H9 (cell line): Measurements from ENCODE around the gene AMH. TPM values are rescaled to one million over a fixed set of nuclear protein-coding genes. Genes with fewer than 3 reads are reported as not detected.

ENCODE experiments used
- DNase-seq: peaks from one replicate; pipeline ENCODE4 v3.0.0-alpha.2; 2017
- H2AFZ ChIP-seq: one replicate; pipeline ENCODE4 v1.6.1; 2013; ENCODE audit warnings: mild to moderate bottlenecking, low read length, control low read depth, moderate library complexity
- H2AK5ac ChIP-seq: 2 replicates; pipeline ENCODE4 v1.6.1; 2013; ENCODE audit warnings: low read length, control low read depth, mixed read lengths; ENCODE audit not compliant: insufficient read length
- H2BK120ac ChIP-seq: one replicate; pipeline ENCODE4 v1.6.1; 2013; ENCODE audit warnings: low read depth, mild to moderate bottlenecking, low read length, control low read depth, inconsistent platforms; ENCODE audit not compliant: poor library complexity, severe bottlenecking
- H2BK12ac ChIP-seq: 2 replicates; pipeline ENCODE4 v1.6.1; 2013; ENCODE audit warnings: low read length, control low read depth, mixed read lengths, low read depth; ENCODE audit not compliant: insufficient read length
- H2BK15ac ChIP-seq: 2 replicates; pipeline ENCODE4 v1.6.1; 2013; ENCODE audit warnings: low read depth, low read length, control low read depth
- H2BK20ac ChIP-seq: one replicate; pipeline ENCODE4 v1.6.1; 2013; ENCODE audit warnings: low read depth, mild to moderate bottlenecking, low read length, control low read depth, inconsistent platforms; ENCODE audit not compliant: poor library complexity, severe bottlenecking
- H2BK5ac ChIP-seq: 2 replicates; pipeline ENCODE4 v1.6.1; 2013; ENCODE audit warnings: low read length, control low read depth, mixed read lengths; ENCODE audit not compliant: insufficient read length
- H3K14ac ChIP-seq: 2 replicates; pipeline ENCODE4 v1.6.1; 2013; ENCODE audit warnings: low read length, control low read depth; ENCODE audit not compliant: insufficient read depth
- H3K18ac ChIP-seq: 2 replicates; pipeline ENCODE4 v1.6.1; 2013; ENCODE audit warnings: low read depth, mild to moderate bottlenecking, mixed read lengths, low read length, control low read depth; ENCODE audit not compliant: insufficient read length
- H3K23ac ChIP-seq: 2 replicates; pipeline ENCODE4 v1.6.1; 2013; ENCODE audit warnings: low read length, control low read depth, mixed read lengths, low read depth; ENCODE audit not compliant: insufficient read length
- H3K23me2 ChIP-seq: 2 replicates; pipeline ENCODE4 v1.6.1; 2013; ENCODE audit warnings: low read depth, mild to moderate bottlenecking, mixed read lengths, low read length, control low read depth; ENCODE audit not compliant: insufficient read length, poor library complexity, severe bottlenecking
- H3K27ac ChIP-seq: 2 replicates; pipeline ENCODE4 v1.5.1; 2013; ENCODE audit warnings: low read length, control low read depth, mixed read lengths, low read depth; ENCODE audit not compliant: insufficient read length
- H3K27me3 ChIP-seq: 2 replicates; pipeline ENCODE4 v1.6.1; 2013; ENCODE audit warnings: low read length, control low read depth, inconsistent platforms; ENCODE audit not compliant: insufficient read depth
- H3K4ac ChIP-seq: 2 replicates; pipeline ENCODE4 v1.6.1; 2013; ENCODE audit warnings: low read depth, mild to moderate bottlenecking, control low read depth, inconsistent platforms, low read length, moderate library complexity
- H3K4me1 ChIP-seq: 2 replicates; pipeline ENCODE4 v1.6.1; 2013; ENCODE audit warnings: low read length, control low read depth, inconsistent platforms; ENCODE audit not compliant: insufficient read depth
- H3K4me2 ChIP-seq: 2 replicates; pipeline ENCODE4 v1.6.1; 2013; ENCODE audit warnings: low read length, control low read depth, mixed read lengths; ENCODE audit not compliant: insufficient read length, insufficient read depth
- H3K56ac ChIP-seq: 2 replicates; pipeline ENCODE4 v1.6.1; 2013; ENCODE audit warnings: low read depth, mild to moderate bottlenecking, mixed read lengths, low read length, control low read depth; ENCODE audit not compliant: insufficient read length
- H3K79me1 ChIP-seq: 2 replicates; pipeline ENCODE4 v1.6.1; 2013; ENCODE audit warnings: low read depth, mild to moderate bottlenecking, moderate library complexity, low read length, control low read depth, inconsistent platforms; ENCODE audit not compliant: insufficient read depth, poor library complexity, severe bottlenecking
- H3K79me2 ChIP-seq: 2 replicates; pipeline ENCODE4 v1.6.1; 2013; ENCODE audit warnings: low read length, control low read depth, inconsistent platforms; ENCODE audit not compliant: insufficient read depth
- H3K9ac ChIP-seq: 2 replicates; pipeline ENCODE4 v1.6.1; 2013; ENCODE audit warnings: low read length, control low read depth, mixed read lengths; ENCODE audit not compliant: insufficient read length; ENCODE audit errors: extremely low read depth
- H3K9me3 ChIP-seq: one replicate; pipeline ENCODE4 v1.6.1; 2013; ENCODE audit warnings: low read depth, low read length, inconsistent platforms; ENCODE audit not compliant: control insufficient read depth
- H3T11ph ChIP-seq: one replicate; pipeline ENCODE4 v1.6.1; 2013; ENCODE audit warnings: mild to moderate bottlenecking, low read length, control low read depth, inconsistent platforms
- H4K20me1 ChIP-seq: one replicate; pipeline ENCODE4 v1.6.1; 2013; ENCODE audit not compliant: control insufficient read depth, insufficient read length, insufficient read depth
- H4K5ac ChIP-seq: 2 replicates; pipeline ENCODE4 v1.6.1; 2013; ENCODE audit warnings: low read depth, mild to moderate bottlenecking, mixed read lengths, low read length, control low read depth; ENCODE audit not compliant: insufficient read length
- H4K8ac ChIP-seq: replicated peaks from 2 replicates; pipeline ENCODE4 v1.6.1; 2013; ENCODE audit warnings: low read length, control low read depth, mixed read lengths, low read depth; ENCODE audit not compliant: insufficient read length
- H4K91ac ChIP-seq: 2 replicates; pipeline ENCODE4 v1.6.1; 2013; ENCODE audit warnings: low read depth, mild to moderate bottlenecking, moderate library complexity, mixed read lengths, low read length, control low read depth; ENCODE audit not compliant: insufficient read length
- H3K27ac Mint-ChIP-seq, 3 experiments: 2 replicates in 2 of 3; 3 replicates in 1 of 3; pipeline ENCODE4 v1.8.0; 2020 to 2021; ENCODE audit warnings: mixed read lengths in 3 of 3, mild to moderate bottlenecking in 1 of 3, moderate library complexity in 1 of 3
- H3K27me3 Mint-ChIP-seq: 2 replicates; pipeline ENCODE4 v1.8.0; 2021; ENCODE audit warnings: low read depth, mild to moderate bottlenecking, moderate library complexity, mixed read lengths
- H3K36me3 Mint-ChIP-seq, 3 experiments: 2 replicates in 2 of 3; 3 replicates in 1 of 3; pipeline ENCODE4 v1.8.0; 2020 to 2021; ENCODE audit warnings: low read depth in 3 of 3, mixed read lengths in 3 of 3; ENCODE audit not compliant: insufficient read depth in 1 of 3
- H3K4me1 Mint-ChIP-seq, 2 experiments: 2 replicates each; pipeline ENCODE4 v1.8.0; 2020; ENCODE audit warnings: mixed read lengths in 2 of 2
- H3K4me3 Mint-ChIP-seq, 2 experiments: 2 replicates in 1 of 2; 3 replicates in 1 of 2; pipeline ENCODE4 v1.8.0; 2020 to 2021; ENCODE audit warnings: mild to moderate bottlenecking in 2 of 2, mixed read lengths in 2 of 2, moderate library complexity in 1 of 2
- H3K9me3 Mint-ChIP-seq, 2 experiments: 2 replicates in 1 of 2; 3 replicates in 1 of 2; pipeline ENCODE4 v1.8.0; 2020; ENCODE audit warnings: mild to moderate bottlenecking in 2 of 2, mixed read lengths in 2 of 2, moderate library complexity in 1 of 2
- WGBS: extraction: QIAGEN DNeasy Blood & Tissue Kit; methylation state at CpG from one replicate; pipeline ENCODE4 v1.1.7; 2013; ENCODE audit warnings: missing lambda C conversion rate, low lambda C conversion rate, mixed read lengths; ENCODE audit not compliant: insufficient read length; ENCODE audit errors: extremely low coverage; 5-methylcytosine and 5-hydroxymethylcytosine counted together
- total RNA-seq: library from RNA; stranded (reverse); gene quantifications from 2 replicates; pipeline ENCODE4 v1.2.1, GENCODE V29; 2021
- TF ChIP-seq, protein P1 (sequence below): fragments of 200-600 bp; sonication (generic); conservative IDR thresholded peaks from 3 replicates; pipeline ENCODE4 v1.8.0; 2021; ENCODE audit warnings: antibody characterized with exemption, mild to moderate bottlenecking

AMH gene
- total RNA-seq, 1 experiment from 2014 or later: 70.7 TPM

DNA sequence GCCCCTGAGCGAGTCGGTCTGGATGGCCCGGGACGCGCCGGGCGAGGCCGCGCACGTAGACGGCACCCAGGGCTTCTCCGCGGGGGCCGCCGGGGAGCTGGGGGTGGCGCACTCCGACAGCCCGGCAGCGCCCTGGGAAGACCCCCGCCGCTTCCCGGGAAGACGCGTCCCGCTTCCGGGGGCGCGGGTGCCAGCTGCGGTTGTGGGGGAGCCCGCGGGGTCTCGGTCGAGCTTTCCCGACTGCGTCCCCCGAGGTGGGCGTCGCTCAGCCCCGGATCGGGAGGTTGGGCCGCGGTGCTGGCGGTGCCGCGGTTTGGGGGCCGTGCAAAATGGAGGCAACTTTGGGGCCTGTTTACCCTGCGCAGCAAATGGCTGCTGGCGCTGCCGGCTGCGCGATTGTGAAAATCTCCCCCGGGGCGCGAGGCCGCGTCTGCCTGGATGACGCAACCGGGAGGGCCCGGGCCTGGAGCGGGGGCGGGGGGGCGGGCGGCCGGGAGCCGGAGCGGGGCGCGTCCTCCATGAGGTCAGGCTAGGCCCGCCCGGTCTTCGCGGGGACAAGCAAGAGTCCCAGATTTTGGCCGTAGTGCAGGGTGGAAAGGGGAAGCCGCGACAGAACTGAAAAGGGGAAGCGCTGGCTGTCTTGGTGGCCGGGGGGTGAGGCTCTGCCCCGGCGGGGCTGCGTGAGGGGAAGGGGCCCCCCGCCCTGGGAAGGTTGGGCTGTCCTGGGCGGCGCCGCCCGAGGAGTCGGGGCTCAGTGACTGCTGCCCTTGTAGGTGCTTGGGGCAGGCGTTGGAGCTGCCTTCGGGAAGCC, 21.5 kb downstream of the AMH start:
- Histone ChIP-seq H2BK15ac (no peak overlapping the region), H4K8ac (no peak overlapping the region), H4K91ac (no peak overlapping the region), H3K56ac (no peak overlapping the region), H3K9ac (peak overlapping the region; percentile 99), H3K27me3 (no peaks in the 10 kb centered on the region), H2AK5ac (no peak overlapping the region), H3K4me2 (peak overlapping the region; percentile 61), H4K5ac (no peak overlapping the region), H4K20me1 (peaks cover 2% of the 10 kb centered on the region), H3K23me2 (peaks cover 4% of the 10 kb centered on the region), H2BK20ac (no peak overlapping the region), H2BK5ac (no peak overlapping the region), H3K14ac (peak overlapping the region; percentile 97), H2BK12ac (no peak overlapping the region), H2BK120ac (no peak overlapping the region), H3K79me2 (peaks cover 24% of the 10 kb centered on the region; the same call in 1 of the 2 replicates), H3K27ac (no peak overlapping the region), H3K18ac (peak overlapping the region; percentile 52), H3K79me1 (no peaks in the 10 kb centered on the region), H3K4me1 (0 out of 2 replicates have a peak, but pooled peaks cover 2% of the 10 kb centered on the region), H3K23ac (no peak overlapping the region), H3K9me3 (no peaks in the 10 kb centered on the region), H3T11ph (no peak overlapping the region), H3K4ac (no peak overlapping the region), H2AFZ (no peak overlapping the region)
- no peak for DNase-seq
- Mint-ChIP-seq H3K27ac (peak overlapping the region in 1 of 3 experiments; percentile 83; a peak in 2 of 7 replicates), H3K4me1 (peaks cover 22 to 36% of the 10 kb centered on the region in 2 experiments), H3K27me3 (peaks cover 8% of the 10 kb centered on the region), H3K36me3 (peaks cover 21 to 42% (median 28%) of the 10 kb centered on the region in 3 experiments), H3K4me3 (peak overlapping the region; percentile 91 to 97), H3K9me3 (no peaks in the 10 kb centered on the region; a peak in 3 of 5 replicates)
- WGBS: no CpG with 5 or more reads among the region's 88 CpGs
- TF ChIP-seq, protein P1, sequence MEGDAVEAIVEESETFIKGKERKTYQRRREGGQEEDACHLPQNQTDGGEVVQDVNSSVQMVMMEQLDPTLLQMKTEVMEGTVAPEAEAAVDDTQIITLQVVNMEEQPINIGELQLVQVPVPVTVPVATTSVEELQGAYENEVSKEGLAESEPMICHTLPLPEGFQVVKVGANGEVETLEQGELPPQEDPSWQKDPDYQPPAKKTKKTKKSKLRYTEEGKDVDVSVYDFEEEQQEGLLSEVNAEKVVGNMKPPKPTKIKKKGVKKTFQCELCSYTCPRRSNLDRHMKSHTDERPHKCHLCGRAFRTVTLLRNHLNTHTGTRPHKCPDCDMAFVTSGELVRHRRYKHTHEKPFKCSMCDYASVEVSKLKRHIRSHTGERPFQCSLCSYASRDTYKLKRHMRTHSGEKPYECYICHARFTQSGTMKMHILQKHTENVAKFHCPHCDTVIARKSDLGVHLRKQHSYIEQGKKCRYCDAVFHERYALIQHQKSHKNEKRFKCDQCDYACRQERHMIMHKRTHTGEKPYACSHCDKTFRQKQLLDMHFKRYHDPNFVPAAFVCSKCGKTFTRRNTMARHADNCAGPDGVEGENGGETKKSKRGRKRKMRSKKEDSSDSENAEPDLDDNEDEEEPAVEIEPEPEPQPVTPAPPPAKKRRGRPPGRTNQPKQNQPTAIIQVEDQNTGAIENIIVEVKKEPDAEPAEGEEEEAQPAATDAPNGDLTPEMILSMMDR: no peak
